GM23248 (cell line): ENCODE measurements around the gene STX5. TPM values are rescaled to one million over a fixed set of nuclear protein-coding genes. Genes with fewer than 3 reads are reported as not detected.
A peak's percentile ranks its signal among the peaks of the same experiment; 100 is the strongest.

ENCODE experiments used
- DNase-seq: peaks from one replicate; pipeline ENCODE4 v3.0.0-alpha.2; 2015
- H2AFZ ChIP-seq: fragments of 200-600 bp; sonication (generic); 2 replicates; pipeline ENCODE4 v1.6.1; 2016; ENCODE audit warnings: antibody characterized with exemption
- H3F3A ChIP-seq: fragments of 200-600 bp; sonication (generic); 2 replicates; pipeline ENCODE4 v1.6.1; 2016; ENCODE audit warnings: mild to moderate bottlenecking, antibody characterized with exemption, mixed run types; ENCODE audit not compliant: insufficient read depth
- H3K27ac ChIP-seq: fragments of 200-600 bp; sonication (generic); 2 replicates; pipeline ENCODE4 v1.5.1; 2016; ENCODE audit warnings: mild to moderate bottlenecking
- H3K27me3 ChIP-seq: fragments of 200-600 bp; sonication (generic); replicated peaks from 2 replicates; pipeline ENCODE4 v1.6.1; 2016; ENCODE audit warnings: mild to moderate bottlenecking; ENCODE audit not compliant: insufficient read depth
- H3K36me3 ChIP-seq: fragments of 200-600 bp; sonication (generic); 2 replicates; pipeline ENCODE4 v1.6.1; 2016; ENCODE audit warnings: low read depth, mild to moderate bottlenecking
- H3K4me1 ChIP-seq: fragments of 200-600 bp; sonication (generic); 2 replicates; pipeline ENCODE4 v1.6.1; 2016; ENCODE audit warnings: mild to moderate bottlenecking; ENCODE audit not compliant: insufficient read depth
- H3K4me2 ChIP-seq: fragments of 200-600 bp; sonication (generic); one replicate; pipeline ENCODE4 v1.6.1; 2016; ENCODE audit warnings: mild to moderate bottlenecking; ENCODE audit not compliant: unreplicated experiment
- H3K4me3 ChIP-seq: fragments of 200-600 bp; sonication (generic); 2 replicates; pipeline ENCODE4 v1.5.1; 2016; ENCODE audit warnings: mild to moderate bottlenecking
- H3K79me2 ChIP-seq: fragments of 200-600 bp; sonication (generic); 2 replicates; pipeline ENCODE4 v1.6.1; 2016; ENCODE audit warnings: mild to moderate bottlenecking; ENCODE audit not compliant: insufficient read depth
- H3K9ac ChIP-seq: fragments of 200-600 bp; sonication (generic); 2 replicates; pipeline ENCODE4 v1.6.1; 2016; ENCODE audit warnings: mild to moderate bottlenecking
- H3K9me2 ChIP-seq: fragments of 200-600 bp; sonication (generic); 2 replicates; pipeline ENCODE4 v1.6.1; 2016; ENCODE audit warnings: mixed run types, mild to moderate bottlenecking, moderate library complexity; ENCODE audit not compliant: insufficient read depth
- H3K9me3 ChIP-seq: fragments of 200-600 bp; sonication (generic); one replicate; pipeline ENCODE4 v1.6.1; 2017; ENCODE audit warnings: low read depth
- H4K20me1 ChIP-seq: fragments of 200-600 bp; sonication (generic); 2 replicates; pipeline ENCODE4 v1.6.0; 2016; ENCODE audit not compliant: insufficient read depth
- EZH2 ChIP-seq: fragments of 200-600 bp; sonication (generic); IDR thresholded peaks from 2 replicates; pipeline ENCODE4 v1.6.1; 2018; ENCODE audit warnings: antibody characterized with exemption, mild to moderate bottlenecking; ENCODE audit not compliant: insufficient read depth, poor library complexity, severe bottlenecking
- EZH2phosphoT487 ChIP-seq: fragments of 200-600 bp; sonication (generic); IDR thresholded peaks from 2 replicates; pipeline ENCODE4 v1.6.1; 2018; ENCODE audit warnings: antibody characterized with exemption, moderate library complexity, mild to moderate bottlenecking, low read depth; ENCODE audit not compliant: insufficient read depth
- WGBS, 2 experiments: methylation state at CpG; one replicate each; pipeline ENCODE4 v1.1.6; 2015 to 2017; ENCODE audit warnings: low lambda C conversion rate in 2 of 2, low coverage in 1 of 2; ENCODE audit errors: missing lambda C conversion rate in 2 of 2; 5-methylcytosine and 5-hydroxymethylcytosine counted together
- in situ Hi-C: fragments of 300-500 bp; cut with MboI; formaldehyde crosslinking; loops from 2 replicates; pipeline ENCODE4 v1.15.0; 2020
- polyA plus RNA-seq: library from polyadenylated mRNA; unstranded; fragments of >200 nt; fragmentation: Nextera tagmentation; extraction: Ambion mirVana; gene quantifications from 2 replicates; pipeline ENCODE4 v1.2.1, GENCODE V29; 2016
- total RNA-seq: library from RNA; depleted of rRNA; stranded (reverse); fragments of >200 nt; shearing (Covaris generic); gene quantifications from 2 replicates; pipeline ENCODE4 v1.2.3, GENCODE V29; 2014

The STX5 gene
- total and polyA plus RNA-seq, 2 experiments from 2014 or later, result 34.0 to 43.9 TPM

DNA sequence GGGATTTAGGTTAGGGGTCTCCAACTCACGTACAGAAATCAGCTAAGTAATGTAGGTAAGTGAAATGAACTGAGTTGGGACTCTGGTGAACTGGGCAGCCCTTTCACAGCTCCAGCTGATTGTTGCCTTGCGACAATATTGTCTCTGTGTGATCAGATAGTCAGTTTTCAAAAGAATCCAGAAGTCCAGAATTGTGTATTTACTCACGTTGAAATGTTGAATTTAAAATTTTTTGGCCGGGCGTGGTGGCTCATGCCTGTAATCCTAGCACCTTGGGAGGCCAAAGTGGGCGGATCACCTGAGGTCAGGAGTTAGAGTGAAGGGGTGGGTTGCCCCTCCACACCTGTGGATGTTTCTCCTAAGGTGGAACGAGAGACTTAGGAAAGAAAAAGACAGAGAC is 26.4 kb upstream of the STX5 start:
- Histone ChIP-seq H3K79me2 (peaks cover 46% of the 10 kb centered on the region), H3K9me3 (no peaks in the 10 kb centered on the region), H3K4me3 (no peak overlapping the region), H3K36me3 (peaks cover 19% of the 10 kb centered on the region), H3K27ac (no peak overlapping the region), H3K4me1 (peaks cover 12% of the 10 kb centered on the region), H3K9ac (no peak overlapping the region), H3F3A (peaks cover 24% of the 10 kb centered on the region), H4K20me1 (peaks cover 4% of the 10 kb centered on the region), H3K27me3 (no peaks in the 10 kb centered on the region), H3K9me2 (no peaks in the 10 kb centered on the region), H2AFZ (no peak overlapping the region), H3K4me2 (no peak overlapping the region)
- TF ChIP-seq EZH2 (no peak), EZH2phosphoT487 (no peak)
- 92% methylated on average over 7 of the region's 7 CpGs for WGBS, 2 experiments
- in situ Hi-C loops, result no loop called here
- no peak for DNase-seq

DNA sequence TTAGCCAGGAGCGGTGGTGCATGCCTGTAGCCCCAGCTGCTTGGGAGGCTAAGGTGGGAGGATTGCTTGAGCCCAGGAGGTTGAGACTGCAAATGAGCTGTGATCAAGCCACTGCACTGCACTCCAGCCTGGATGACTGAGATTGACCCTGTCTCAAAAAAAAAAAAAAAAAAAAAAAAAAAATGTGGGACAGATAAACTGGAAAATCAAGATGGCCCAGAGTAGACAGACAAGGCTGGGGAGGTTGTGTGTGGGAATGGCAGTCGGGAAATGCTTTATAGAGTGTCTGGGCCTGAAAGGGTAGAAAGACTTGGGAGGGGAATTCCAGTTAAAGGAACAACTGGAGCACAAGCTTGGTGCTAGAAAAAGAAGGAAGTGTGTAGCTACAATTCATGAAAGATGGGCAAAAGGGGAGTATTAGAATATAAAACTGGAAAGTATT is 25.7 kb upstream of the STX5 start:
- Histone ChIP-seq H3K36me3 (peaks cover 26% of the 10 kb centered on the region), H3K4me1 (peaks cover 16% of the 10 kb centered on the region), H3K9ac (no peak overlapping the region), H3F3A (peaks cover 28% of the 10 kb centered on the region), H3K27me3 (no peaks in the 10 kb centered on the region), H3K9me2 (no peaks in the 10 kb centered on the region), H3K27ac (no peak overlapping the region), H3K79me2 (peaks cover 53% of the 10 kb centered on the region), H3K4me3 (no peak overlapping the region), H3K9me3 (no peaks in the 10 kb centered on the region), H3K4me2 (no peak overlapping the region), H2AFZ (no peak overlapping the region), H4K20me1 (peaks cover 9% of the 10 kb centered on the region)
- DNase-seq, result no peak
- no peak for TF ChIP-seq EZH2
- TF ChIP-seq EZH2phosphoT487, result no peak
- 97 to 98% methylated on average over 2 of the region's 2 CpGs for WGBS, 2 experiments
- in situ Hi-C loops, result no loop called here

DNA sequence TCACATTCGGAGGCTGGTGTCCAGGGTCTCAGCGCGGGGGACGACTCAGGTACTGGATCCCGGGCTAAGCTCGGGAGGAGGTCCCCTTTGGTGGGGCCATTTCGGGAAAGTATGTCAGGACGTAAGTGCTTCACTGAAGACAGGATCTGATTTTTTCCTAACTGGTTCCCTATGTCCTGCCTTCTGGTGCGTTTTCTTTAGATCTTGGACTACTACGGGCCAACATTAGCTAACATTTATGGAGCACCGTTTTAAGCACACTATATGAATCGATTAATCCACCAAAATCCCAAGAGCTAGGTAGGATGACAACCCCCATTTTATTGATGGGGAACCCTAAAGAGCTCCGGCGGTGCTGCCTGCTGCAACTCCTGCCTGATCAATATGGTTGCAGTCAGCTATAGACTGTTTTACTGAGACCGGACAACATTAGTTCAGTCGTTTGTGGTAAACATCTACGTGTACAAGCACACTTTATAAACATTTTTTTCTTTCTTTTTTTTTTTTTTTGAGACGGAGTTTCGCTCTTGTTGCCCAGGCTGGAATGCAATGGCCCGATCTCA is 24.6 kb upstream of the STX5 start:
- peak overlapping the region; percentile 90 for H3K4me3 ChIP-seq
- peaks cover 9% of the 10 kb centered on the region for H4K20me1 ChIP-seq
- H3F3A ChIP-seq, result peaks cover 40% of the 10 kb centered on the region
- peak; percentile 42 for DNase-seq
- no peaks in the 10 kb centered on the region for H3K9me2 ChIP-seq
- H3K9ac ChIP-seq, result peak overlapping the region; percentile 90
- peaks cover 55% of the 10 kb centered on the region for H3K79me2 ChIP-seq
- peak overlapping the region; percentile 87 for H3K4me2 ChIP-seq
- peaks cover 37% of the 10 kb centered on the region for H3K36me3 ChIP-seq
- 5 to 9% methylated on average over 20 of the region's 20 CpGs for WGBS, 2 experiments
- H3K27me3 ChIP-seq, result no peaks in the 10 kb centered on the region
- H2AFZ ChIP-seq, result peak overlapping the region; percentile 93
- H3K9me3 ChIP-seq, result no peaks in the 10 kb centered on the region
- peaks cover 16% of the 10 kb centered on the region for H3K4me1 ChIP-seq
- no peak for TF ChIP-seq EZH2
- no peak for TF ChIP-seq EZH2phosphoT487
- in situ Hi-C loops, result no loop called here
- H3K27ac ChIP-seq, result peak overlapping the region; percentile 74

DNA sequence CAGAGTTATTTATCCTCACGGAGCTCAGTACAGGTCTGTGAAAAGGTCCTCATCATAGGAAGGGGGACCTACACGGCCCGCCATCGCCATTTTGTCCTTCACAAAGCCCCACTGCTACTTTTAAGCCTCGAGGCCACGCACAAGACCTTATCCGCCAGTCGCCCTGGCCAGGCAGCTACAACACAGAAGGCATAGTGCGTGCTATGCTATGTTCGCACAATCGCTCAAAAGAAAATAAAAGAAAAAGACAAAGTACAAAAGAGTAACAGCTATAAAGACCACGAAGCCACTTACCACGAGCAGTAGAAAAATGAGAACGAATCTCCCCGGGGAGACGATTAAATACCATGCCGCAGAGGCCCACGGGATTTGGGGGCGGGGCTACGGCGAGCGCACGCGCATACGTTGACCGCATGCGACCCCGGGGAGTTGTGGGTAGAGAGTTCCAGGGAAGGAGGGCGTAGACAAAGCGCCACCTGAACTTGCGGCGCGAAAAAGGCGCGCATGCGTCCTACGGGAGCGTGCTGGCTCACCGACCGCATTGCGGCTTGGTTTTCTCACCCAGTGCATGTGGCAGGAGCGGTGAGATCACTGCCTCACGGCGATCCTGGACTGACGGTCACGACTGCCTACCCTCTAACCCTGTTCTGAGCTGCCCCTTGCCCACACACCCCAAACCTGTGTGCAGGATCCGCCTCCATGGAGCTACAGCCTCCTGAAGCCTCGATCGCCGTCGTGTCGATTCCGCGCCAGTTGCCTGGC is 23.9 kb upstream of the STX5 start:
- H3K9me2 ChIP-seq, result no peaks in the 10 kb centered on the region
- no peak for TF ChIP-seq EZH2
- no peak for TF ChIP-seq EZH2phosphoT487
- H3K4me2 ChIP-seq, result peak overlapping the region; percentile 92
- DNase-seq, result peak; percentile 99
- 2 to 3% methylated on average over 54 of the region's 54 CpGs for WGBS, 2 experiments
- H3K9ac ChIP-seq, result peak overlapping the region; percentile 92
- H3K27ac ChIP-seq, result peak overlapping the region; percentile 74
- H3K27me3 ChIP-seq, result no peaks in the 10 kb centered on the region
- H3K4me3 ChIP-seq, result peak overlapping the region; percentile 90
- peaks cover 45% of the 10 kb centered on the region for H3F3A ChIP-seq
- in situ Hi-C loops, result no loop called here
- H3K9me3 ChIP-seq, result no peaks in the 10 kb centered on the region
- H3K79me2 ChIP-seq, result peaks cover 50% of the 10 kb centered on the region
- H3K4me1 ChIP-seq, result peaks cover 16% of the 10 kb centered on the region
- H4K20me1 ChIP-seq, result peaks cover 9% of the 10 kb centered on the region
- H2AFZ ChIP-seq, result peak overlapping the region; percentile 93
- H3K36me3 ChIP-seq, result peaks cover 38% of the 10 kb centered on the region
